Raji (cell line): ENCODE results near the gene TOX3.

Source experiments
- POLR2A ChIP-seq: IDR thresholded peaks from 2 replicates; pipeline ENCODE4 v1.6.1; 2011; ENCODE audit warnings: low read depth, low read length, control low read depth; ENCODE audit not compliant: insufficient read depth

Gene TOX3

DNA sequence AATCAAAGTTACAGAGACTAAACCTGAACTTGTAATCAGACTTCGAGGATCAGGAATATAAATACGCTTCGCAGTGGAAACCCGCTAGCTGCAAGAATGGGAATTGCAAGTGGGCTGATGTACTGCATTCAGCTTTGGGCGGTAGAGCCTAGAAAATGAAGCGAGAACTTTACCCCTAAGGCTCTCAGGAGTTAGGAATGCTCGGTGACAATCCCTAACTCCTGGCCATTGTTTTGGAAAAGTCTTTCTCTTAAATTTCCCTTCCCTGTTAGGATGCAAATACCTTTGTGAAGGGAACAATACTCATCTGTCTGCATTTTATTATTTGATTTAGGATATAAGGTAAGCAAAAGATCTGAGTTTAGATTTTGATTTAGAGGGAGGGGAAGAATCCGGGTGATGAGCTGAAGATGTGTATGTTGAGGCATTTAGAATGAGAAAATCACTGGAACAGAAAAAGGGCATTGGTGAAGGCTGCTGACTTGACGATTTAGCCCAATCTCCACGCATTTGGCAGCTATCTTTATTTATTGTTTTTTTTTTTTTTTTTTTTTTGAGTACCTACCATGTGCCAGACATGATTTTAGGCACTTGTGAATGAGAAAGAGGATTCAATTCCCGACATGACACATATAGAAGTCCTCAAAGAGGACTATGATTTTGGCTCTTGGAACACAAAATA is 2.2 kb upstream of the TOX3 start:
- no peak for TF ChIP-seq POLR2A

DNA sequence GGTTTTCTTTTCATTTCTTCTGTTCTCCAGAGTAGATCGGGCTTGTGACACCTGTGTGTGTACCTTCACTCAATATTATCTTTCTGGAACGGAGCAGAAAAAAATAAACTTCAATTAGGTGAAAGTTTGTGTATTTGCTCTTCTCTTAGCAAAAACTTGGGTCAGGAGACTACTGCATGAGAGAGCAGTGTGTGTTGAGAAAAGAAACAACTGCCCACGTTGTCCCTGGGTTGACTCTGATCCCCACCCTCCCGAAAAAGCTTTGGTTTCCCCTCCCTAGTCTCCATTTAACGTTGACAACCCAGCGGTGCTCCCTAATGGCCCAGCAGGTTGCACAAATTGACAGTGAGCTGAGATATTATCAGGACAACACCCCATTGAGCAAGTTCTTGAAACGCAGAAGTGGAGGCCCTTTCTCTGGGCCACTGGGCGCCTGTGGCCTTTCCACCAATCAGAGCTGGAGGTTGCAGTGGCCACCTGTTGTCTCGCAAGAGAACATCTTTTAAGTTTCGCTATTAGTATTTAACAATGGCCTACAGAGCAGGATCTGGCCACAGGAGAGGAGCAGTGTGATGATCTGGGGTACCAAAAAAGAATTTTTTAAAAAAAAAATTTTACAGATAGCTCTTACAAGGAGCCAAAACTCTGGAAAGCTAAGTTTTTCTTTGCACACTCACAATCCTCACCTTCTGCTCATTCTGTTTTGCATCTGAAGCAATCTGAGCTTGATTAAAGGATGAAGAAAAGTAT is 1.5 kb upstream of the TOX3 start:
- no peak for TF ChIP-seq POLR2A

DNA sequence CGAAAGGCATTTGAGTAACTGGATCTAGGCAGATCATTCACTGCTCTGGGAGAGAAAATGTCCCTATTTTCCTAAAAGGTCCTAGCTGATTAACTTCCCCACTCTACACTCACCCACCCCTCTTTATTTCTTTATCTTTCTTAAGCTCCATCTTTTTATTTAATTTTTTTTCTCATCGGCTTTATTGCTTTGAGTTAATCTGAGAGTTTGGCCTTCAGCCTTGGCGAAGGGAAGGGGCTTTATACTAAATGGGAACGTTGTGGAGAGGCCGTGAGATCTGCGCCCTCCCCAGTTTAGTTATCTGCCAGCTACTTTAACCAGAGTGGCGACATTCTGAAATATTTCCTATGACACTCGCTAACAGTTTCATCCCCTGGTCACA is 882 bp upstream of the TOX3 start:
- TF ChIP-seq POLR2A = no peak

DNA sequence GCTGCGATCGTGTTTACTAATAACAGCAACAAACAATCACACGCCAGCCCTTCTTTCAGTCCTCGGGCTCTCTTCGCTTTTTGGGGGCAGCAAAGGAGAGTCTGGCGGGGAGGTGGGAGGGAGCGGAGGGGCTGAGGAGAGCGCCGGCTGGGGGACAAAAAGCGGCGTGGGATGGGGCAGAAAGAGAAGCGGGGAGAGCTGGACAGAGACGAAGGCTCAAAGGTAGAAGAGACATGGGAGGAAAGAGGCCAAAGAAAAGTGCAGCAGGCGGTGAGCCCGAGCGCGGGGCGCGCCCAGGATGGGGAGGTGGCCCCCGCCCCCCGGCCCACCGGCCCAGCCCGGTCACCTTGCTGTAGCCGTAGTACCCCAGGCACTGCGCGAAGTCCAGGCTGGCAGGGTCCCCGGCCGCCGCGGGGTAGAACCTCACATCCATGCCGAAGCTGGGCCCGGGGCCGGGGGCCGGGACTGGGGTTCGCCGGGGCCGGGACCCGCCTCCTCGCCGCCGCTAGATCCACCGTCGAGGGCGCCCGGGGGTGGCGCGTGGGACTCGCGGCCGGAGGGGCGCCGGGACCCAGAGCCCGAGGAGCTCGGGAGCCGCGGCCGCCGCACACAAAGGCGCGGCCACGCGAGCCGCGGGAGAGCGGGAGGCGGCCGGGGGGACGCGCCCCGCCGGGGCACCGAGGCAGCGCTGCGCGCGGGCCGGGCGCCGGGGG is 496 bp downstream of the TOX3 start:
- TF ChIP-seq POLR2A = no peak

DNA sequence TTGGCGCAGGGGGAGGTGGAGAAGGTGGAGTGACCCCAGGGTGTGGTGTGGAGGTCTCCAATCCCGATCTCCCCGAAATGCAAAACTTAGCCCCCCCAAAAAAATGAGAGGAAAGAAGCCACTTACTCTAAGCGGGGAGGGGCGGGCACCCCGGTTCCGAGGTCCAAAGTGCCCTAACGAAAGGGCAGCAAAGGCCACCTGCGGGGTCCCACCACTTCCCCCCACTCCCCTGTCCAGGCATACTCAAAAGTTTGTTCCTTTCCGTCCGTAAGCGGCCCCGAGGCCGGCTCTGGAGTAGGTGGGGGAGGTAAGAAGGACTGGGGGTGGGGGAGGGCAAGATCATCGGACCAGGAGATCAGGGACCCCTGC is 1.1 kb downstream of the TOX3 start:
- TF ChIP-seq POLR2A = no peak

DNA sequence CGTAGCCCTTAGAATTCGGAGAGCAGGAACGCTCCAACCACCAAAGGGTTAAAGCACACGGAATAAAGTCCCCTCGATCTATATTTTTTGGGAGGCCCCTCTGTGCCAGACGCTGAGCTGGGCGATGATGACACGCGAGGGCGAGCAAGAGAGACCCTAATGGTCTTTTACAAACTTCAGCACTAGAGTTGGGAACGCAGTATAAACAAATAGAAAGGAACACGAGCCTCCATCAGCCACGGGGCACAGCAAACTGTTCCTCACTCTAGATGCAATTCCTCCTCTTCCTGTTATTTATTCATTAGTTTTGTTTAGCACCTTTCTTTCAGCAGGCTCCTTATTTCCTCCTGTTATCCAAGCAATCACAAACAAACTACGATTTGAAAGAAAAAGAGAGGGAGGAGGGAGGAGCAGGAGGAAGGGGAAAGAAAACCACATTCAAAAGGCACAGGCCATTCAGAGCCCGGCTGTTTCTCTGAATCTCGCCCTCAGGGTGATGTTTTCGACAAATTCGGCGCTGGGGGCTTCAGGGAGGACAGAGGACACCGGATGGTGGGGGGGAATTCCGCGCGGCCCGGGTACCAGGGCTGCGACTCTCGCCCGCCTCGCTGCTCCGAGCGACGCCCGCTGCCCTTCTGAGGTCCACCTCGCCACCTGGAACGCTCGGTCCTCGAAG is 1.6 kb downstream of the TOX3 start:
- TF ChIP-seq POLR2A = no peak

DNA sequence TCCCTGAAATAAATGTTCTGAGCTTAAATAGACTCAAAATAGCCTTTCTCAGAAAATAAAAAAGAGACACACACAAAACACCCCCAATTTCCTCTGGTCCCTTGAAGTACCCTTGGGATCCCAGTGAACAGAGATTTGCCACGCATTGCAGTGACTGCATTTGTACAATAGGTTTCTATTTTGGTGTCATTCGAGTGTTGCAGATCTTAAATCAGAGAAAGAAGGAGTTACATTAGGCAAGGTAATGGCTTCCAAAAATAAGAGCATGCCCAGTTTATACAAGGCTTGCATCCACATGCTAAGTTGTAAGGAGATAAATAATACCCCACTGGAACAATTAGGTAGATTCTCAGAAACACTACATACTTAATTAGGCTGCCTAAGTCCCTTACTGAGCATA is 2.2 kb downstream of the TOX3 start:
- TF ChIP-seq POLR2A = no peak

DNA sequence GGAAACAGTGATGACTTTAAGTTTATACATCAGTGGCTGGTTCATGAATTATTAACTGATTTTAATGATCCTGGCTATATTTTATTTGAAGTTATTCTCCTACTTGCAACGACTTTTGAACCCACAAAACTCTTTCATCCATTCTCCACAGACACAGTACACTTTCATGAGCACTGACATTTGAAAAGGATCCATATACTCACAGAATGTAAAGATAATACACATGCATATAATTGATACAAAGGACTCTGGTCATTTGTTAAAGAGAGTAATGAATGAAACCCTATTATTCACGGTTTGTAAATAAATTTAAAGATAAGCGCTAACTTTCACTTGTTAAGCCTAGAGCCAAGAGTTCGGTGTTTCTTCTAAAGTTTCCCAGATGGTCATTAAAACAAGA is 3.3 kb downstream of the TOX3 start:
- TF ChIP-seq POLR2A = no peak

DNA sequence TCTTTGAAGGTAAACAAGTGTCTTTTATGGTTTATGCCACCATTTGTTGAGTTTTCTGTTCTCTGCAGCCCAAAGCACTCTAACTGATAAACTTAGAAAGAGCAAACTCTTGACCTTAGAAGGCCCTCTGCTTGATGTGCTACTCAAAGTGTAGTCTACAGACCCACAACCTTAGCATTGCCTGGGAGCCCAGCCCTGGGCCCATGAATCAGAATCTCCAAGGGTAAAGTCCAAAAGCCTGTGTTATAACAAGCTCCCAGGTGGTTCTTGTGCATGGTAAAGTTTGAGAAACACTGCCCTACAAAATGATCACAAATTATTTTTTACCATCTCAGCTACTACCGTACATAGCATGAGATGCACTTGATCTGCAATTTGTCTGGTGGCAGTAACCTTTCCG is 6.0 kb downstream of the TOX3 start:
- TF ChIP-seq POLR2A = no peak

DNA sequence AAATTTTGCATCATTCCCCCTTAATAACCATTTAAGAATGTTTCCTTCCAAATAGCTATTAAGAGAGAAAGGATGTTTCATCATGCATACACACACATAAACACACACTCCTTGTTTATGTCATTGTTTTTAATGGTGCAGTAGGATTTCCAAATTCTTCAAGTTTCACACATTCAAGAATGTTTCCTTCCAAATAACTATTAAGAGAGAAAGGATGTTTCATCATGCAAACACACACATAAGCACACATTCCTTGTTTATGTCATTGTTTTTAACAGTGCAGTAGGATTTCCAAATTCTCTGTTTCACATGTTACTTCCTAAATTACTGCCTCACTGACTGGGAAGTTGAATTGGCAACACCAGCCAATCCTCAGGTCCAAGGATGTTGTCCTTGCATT is 7.8 kb downstream of the TOX3 start:
- TF ChIP-seq POLR2A = no peak

DNA sequence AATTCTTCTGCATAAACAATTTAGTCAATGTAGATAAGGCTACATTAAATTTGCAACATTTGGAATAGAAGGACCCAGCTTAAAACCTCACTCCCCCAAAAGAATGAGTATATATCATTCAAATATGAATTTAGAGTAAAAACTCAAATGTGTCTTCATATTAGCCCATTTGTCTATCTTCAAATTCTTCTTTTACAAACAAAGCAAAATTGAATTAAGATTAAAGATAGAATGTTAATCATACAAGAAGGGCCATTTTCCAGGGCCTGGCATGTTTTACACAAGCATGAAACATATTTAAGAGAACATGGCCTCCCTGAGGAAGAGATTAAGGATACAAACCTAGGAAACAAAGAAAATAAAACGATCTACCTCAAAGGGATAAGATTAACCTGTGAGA is 8.4 kb downstream of the TOX3 start:
- no peak for TF ChIP-seq POLR2A

DNA sequence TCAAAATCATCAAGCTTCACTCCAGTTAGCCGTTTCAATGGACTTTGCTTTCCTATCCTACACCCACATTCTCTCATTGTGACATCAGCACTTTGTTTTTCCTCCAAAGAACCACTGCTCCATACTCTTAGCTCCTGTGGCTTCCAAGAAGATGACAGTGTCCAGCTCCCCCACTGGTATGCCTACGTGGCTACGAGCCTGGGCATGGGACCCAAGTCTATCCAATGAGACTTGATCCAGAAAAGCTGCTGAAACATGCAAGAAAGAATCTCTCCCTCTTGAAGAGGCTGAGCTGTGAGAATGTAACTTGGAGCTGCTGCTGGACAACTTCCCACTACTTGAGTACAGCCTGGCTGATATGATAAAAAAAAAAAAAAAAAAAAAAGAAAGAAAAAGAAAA is 9.4 kb downstream of the TOX3 start:
- TF ChIP-seq POLR2A = no peak

DNA sequence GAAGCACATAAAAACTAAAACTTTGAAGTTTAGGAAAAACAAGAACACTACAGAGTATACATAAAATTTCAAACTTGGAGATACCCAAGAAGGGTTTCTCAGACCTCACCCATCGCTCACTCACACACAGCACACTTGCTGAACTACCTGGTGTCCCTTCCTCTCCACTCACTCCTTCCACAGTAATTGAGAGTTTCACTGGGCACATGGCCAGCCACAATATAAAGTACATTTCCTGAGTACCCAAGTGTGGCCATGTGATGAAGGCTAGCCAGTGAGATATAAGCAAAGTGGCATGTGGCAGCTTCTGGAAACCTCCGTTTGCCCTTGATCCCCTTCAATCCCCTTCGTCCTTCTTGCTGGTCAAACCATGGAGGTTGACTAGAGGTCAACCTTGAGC is 11.9 kb downstream of the TOX3 start:
- TF ChIP-seq POLR2A = no peak

DNA sequence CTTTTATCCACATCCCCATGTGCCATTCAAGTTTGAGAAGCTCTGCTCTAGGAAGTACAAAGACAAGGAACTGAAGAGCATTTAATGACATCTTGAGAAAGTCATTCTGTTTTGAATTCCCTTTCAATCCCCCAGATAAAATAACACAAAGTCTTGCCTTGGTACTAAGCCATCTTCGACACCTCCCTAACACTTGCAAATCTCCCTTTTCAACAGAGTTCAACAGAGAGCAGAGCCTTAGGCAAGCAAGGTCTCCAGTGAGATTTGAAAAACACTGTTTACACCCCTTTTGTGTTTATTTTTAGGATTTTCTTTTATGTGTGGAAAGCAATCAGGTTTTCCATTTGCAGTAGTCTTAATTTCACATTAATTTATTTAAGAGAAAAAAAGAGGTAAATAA is 13.6 kb downstream of the TOX3 start:
- no peak for TF ChIP-seq POLR2A

DNA sequence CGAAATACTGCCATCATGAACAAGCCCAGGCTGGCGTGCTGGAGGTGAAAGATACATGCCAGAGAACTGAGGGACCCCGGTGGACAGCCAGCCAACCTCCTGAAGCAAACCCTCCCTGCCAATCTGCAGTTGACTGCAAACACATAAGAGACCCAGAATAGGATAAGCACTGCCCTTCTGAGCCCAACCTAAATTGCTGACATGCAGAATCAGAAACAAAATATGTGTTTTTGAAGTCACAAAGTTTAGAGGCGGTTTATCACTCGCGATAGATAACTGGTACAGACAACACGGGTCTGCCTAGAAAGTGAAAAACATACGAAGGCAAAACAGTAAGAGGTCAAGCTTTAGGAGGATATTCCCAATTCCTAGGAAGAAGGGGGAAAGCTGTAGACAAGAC is 14.6 kb downstream of the TOX3 start:
- no peak for TF ChIP-seq POLR2A

DNA sequence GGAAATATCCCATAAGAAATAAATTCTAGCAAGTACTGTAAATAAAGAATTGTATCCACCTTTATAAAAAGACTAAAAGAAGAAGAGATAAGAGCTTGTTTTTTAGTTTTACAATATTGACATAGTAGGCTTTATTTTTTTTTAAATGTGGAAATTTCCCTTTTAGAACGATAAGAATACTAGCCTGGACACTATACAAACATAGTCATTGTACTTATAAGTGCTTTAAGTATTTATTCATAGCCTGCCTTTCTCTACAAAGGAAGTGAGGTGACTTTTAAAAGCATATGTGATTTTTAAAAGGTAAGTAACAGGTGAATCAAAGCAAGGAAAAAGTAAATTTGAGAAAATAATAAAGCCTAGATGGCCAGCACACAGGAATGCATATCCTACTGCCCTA is 17.7 kb downstream of the TOX3 start:
- no peak for TF ChIP-seq POLR2A
